MM.1S (cell line): ENCODE results near the gene BTRC.

Source experiments
- CTCF ChIP-seq: fragments of 300-600 bp; sonication (generic); IDR thresholded peaks from 2 replicates; pipeline ENCODE4 v1.5.1; 2016; ENCODE audit warnings: antibody characterized with exemption, low read length, mixed read lengths
- EZH2 ChIP-seq: fragments of 300-600 bp; sonication (generic); optimal IDR thresholded peaks from 2 replicates; pipeline ENCODE3; 2017; ENCODE audit warnings: low read depth, mild to moderate bottlenecking, antibody characterized with exemption, low read length, mixed read lengths
- EZH2phosphoT487 ChIP-seq: fragments of 300-600 bp; sonication (generic); IDR thresholded peaks from 2 replicates; pipeline ENCODE4 v1.6.1; 2018; ENCODE audit warnings: antibody characterized with exemption, low read length

- no peak for TF ChIP-seq CTCF
- no peak for TF ChIP-seq EZH2
- TF ChIP-seq EZH2phosphoT487: no peak
Measured at GRCh38 chr10:101341438-101341837, 12.5 kb upstream of the BTRC start.
